DMS153 (cell line): ENCODE data around the gene PAM.
A peak's percentile ranks its signal among the peaks of the same experiment; 100 is the strongest.
"Not testable (repeated sequence)": the region's sequence is repeated elsewhere in the genome, so short reads cannot be mapped to it uniquely, and the experiment has no call there.

Experiments
- DNase-seq: peaks from one replicate; lab custom pipeline; 2025; lab: John Stamatoyannopoulos, UW

PAM gene

DNA sequence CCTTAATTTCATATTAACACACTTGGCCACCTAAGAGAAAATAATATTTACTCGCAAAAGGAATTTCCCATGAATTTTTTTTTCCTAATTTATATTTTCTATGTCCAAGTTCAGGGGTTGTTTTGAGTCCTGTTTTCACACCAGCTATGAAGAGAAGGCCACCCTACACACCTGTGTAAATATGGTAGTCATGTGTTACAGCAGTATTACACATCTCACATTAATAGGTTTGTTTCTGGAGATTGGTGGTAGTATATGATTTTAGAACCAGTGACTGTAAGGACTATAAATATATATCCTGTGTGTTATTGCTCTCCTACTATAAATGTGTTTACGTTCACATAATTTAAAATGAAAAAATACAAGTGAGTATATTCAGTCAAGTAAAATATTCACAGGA, 147.5 kb downstream of the PAM start:
- peak; percentile 13 for DNase-seq

DNA sequence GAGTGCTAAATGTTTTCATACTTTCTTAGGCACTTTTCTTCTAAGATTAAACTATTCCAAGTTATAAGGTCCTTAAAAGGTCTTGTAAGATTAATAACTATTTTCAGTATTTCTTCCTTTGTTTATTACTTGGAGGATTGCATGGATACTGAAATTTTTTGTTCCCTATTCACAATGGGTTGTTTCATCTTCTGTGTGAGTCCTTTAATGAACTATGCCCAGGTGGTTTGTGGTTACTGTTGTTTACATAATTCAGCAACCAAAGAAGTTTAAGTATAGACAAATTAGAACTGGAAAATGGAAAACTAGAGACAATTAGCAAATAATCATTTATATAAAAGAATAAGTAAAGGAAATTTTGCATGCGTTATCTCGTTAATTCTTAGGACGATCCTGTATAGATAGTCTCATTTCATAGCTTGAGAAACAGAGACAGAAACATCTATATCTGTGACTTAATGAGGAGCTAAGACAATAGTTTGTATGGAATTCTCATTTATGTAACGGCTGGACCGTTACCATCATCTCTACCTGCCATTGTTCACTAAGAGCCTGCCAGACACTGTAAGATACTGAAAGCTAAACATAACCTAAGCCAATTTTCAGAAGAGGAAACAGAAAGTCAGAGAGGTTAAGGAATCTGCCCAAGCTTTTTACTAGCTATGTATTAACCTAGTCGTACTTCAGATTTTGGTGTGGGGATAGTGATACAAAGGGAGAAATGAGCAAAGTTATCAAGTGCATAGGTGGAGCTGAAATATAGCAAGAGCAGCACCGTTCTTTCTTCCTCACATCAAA, 148.2 kb downstream of the PAM start:
- DNase-seq, result no peak

DNA sequence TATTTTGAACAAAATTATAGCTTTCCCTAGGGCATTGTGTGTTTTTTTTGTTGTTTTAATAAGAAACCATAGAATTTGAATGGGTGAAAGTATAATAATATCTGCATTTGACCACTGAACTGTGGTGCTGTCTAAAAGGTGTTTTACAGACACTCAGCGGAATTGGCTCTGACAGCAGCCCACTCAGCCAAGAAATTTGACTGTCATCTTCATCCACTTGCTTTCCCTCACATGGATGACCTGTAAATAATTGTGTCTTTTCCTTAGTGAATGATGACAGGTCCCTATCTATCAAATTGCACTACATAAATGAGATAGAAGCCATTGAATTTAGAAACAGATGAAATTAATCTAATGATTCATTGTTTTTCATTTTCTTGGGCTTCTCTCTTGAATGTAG, 150.0 kb downstream of the PAM start:
- DNase-seq, result no peak

DNA sequence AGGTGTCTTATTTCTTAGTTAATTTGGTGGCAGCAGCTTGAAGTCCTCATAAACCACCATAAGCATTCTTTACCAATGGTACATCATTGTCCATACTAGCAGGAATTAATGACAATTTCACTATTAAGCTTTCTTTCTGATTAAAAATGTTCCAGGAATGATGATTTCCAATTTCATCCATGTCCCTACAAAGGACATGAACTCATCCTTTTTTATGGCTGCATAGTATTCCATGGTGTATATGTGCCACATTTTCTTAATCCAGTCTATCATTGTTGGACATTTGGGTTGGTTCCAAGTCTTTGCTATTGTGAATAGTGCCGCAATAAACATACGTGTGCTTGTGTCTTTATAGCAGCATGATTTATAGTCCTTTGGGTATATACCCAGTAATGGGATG, 152.0 kb downstream of the PAM start:
- not testable (repeated sequence) for DNase-seq

DNA sequence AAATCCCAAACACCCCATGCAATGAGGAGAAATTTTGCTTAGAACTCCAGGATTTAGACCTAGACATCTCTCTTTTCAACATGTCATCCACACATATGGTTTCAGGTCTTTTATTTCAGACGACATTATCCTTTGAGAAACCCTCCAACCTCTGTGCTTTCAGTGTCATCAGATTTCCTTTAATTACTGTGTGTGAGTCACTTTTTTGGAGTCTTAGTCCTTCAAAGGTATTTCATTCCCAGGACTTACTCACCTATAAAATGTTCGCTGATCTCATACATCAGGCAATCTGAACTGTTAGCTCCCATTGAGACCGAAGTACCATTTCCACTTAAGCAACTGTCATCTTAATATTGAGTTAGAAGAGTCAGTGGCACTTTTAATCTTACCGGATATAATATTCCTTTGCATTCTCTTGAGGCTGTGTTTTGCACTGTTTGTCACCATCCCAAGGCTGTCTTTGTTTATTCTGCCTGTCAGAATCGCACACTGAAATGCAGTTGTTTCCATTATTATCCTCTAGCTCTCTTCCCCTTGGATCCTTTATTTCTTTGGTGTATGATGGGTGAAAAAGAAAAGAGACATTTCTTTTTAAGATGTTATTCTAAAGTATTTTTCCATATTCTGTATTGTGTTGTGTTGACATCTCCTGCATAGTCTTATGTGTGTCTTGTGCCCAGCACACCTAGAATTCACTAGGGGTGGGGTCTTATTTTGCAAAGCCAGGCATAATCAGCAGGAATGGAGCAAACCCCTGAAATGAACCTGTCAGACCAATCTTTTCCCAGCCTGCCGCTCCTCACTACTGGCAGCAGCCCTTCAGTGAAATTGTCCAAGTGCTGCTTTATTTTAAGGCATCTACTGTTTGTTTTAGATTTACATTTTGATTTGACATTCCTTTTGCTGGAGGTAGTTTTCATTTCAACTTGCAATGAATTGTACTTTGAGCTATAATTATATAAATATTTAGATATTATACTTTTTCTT, 155.4 kb downstream of the PAM start:
- no peak for DNase-seq

DNA sequence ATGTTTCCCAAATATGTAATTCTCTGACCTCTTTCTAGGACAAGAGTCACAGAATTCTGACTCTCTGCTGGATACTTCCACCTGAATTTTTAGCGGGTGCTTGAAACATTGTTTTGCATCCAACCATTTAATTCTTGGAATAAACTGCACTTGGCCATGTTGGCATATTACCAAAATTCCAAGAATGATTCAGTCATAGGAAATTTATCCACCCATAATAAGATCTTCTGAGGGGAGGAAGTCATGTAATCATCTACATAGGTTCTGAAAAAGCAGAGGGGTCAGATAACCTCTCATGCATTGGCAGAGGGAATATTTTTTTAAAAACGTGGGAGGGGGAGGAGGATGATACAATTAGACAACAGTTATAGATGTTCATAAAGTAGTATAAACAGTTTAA, 156.9 kb downstream of the PAM start:
- no peak for DNase-seq

DNA sequence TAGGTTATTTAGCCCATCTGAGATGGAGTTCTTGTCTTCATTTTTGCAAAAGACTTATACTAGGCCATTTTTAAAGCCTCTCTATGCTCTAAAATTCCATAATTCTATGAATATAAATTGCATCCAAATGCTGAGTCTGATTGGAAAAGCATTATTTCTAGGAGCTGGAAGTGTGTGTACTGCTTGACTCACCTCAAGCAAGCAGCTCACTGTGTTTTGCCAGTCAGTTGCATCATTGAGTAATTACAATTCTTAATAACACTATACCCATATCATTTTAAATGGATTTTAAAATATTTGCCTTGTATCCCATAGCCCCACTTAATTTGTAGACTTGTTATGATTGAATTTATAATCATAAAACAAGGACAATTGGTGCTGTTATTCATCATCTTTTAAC, 161.0 kb downstream of the PAM start:
- DNase-seq, result no peak

DNA sequence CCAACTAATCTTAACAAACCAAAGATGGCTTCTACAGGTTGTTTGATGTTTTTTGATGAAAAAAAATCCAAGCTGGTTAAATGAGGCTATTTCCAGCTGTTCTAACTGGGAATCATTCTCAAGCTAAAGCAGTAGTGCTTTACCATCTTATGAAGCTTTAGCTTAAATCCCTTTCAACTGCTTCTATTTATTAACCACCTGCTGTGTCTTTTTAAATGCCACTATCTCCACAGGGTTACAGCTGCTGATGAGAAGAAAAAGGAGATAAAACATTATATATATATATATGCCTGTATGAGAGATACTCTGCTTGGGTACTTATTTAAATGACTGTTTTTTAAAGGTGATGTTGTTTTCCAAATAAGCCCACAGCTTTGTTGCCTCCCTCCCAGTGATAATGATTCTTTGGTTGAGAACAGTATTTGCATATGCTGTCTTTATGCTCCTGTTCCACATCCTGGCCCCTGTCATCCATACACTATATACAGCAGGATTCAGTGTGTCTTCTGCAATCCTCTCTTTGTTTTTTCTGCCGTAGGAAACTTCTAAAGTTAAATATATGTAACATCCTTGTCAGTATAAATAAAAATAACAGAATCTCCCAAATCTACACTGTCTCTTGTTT, 164.0 kb downstream of the PAM start:
- no peak for DNase-seq

DNA sequence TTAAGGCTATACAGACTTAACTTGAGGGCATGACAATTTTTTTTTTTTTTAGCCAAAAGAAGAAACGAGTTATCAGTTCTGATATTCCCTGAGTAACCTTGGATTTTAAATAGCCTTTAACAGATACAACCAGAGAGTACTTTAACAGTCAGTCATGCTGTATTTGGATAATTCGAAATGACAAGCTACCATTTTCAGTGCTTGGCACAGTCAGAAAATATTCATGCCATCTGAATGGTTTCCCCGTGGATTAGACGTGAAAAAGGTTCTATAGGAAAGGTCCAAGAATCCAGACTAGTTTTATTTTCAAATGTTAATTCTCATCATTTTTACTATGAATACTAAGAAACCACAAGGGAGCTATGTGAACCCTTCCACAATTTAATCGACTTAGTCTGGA, 165.7 kb downstream of the PAM start:
- DNase-seq, result no peak

DNA sequence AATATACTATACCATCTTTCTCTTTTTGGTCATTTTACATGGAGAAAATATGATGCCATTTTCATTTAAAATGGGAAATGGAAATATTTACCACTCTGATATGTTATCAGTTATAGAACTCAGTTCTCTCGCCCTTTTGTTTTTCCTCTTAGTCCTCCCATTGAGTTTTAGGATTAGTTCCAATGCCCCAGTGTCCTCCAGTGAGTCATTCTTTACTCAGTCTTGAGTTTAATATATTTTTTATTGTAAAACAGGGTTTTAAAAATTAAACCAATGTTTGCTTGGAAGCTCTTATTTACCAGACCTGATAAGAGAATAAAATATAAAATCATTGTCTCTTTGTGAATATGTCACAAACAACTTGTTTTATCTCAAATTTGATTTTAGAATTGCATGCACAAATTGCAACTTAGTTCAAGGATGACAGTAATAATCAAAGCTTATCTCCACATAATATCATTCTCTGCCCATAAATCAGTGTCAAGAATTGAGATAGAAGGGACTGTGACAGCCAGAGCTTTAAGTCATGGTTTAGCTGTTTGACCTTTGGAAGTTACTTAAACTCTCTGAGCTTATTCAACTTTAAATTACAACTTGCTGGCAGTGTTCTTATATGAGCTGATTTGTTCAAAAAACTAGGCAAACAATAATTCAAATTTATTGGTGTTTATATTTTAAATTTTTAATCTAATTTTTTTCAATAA, 166.4 kb downstream of the PAM start:
- no peak for DNase-seq

DNA sequence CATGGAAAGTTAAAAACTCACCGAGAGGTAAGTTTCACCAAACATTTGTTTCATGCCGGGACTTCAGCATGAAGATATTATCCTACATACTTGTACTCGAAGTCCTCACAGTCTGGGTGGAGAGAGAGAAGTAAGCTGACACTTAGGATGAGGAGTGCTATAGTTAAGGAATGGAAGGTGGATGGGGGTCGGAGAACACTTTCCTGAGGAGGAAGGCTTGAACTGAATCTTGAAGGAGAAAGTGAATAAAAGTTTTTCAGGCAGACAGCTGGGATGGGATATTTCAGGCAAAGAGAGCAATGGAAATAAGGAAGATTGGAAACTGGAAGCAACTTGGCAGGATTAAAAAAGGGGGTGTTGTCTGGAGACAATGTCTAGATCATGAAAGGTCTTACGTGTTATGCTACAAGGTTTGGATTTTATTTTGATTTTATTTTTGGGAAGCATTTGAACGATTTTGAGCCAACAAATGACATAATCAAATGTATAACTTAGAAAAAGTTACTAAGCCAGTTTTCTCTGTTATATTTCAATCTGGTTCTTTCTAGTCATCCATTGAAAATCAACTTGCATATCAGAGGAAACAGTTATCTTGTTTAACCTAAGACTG, 167.1 kb downstream of the PAM start:
- no peak for DNase-seq

DNA sequence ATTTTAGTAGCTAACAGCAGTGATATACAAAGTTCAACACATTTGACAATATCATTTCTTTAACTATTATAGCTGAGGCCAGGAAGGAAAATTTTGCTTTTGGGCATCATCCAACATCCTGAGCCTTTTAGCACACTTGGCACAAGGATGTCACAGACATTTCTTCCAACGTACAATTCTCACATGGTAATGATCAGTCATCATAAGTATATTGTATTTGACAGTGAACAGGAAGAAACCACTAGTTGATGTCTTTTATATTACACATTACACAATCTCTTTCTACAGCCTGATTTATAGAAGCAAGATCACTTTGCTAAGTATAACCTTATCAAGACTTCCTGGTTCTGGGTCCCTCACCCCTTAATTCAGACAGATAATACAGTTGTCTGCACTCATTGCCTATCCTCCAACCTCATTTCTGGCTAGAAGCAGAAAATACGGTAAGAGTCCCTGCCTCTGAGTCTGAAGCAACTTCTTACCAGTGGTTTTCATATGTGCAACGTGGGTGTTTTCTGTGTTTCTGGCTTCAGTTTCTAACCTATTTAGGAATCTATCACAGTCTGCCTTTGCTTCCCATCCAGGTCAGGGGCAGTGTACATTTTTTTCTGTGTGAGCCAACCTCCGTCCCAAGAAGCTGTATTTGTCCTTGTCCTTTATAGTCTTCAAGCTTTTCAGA, 167.8 kb downstream of the PAM start:
- DNase-seq, result no peak

DNA sequence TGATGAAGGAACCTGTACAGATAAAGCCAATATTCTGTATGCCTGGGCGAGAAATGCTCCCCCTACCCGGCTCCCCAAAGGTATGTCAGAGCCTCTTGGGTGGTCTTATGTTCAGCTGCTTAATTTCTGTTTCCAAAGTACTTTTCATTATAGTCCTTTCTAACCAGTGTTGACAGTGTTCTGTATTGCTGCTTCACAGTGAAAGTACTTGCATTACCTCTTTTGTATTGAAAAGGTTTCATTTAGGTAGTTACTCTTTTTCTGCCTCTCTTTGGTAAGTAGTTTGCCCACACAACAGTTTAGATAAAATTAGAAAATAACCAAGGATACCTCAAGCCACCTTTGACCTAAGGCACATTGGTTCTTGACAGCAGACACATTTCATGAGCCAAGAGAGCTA, 169.9 kb downstream of the PAM start:
- DNase-seq, result no peak

DNA sequence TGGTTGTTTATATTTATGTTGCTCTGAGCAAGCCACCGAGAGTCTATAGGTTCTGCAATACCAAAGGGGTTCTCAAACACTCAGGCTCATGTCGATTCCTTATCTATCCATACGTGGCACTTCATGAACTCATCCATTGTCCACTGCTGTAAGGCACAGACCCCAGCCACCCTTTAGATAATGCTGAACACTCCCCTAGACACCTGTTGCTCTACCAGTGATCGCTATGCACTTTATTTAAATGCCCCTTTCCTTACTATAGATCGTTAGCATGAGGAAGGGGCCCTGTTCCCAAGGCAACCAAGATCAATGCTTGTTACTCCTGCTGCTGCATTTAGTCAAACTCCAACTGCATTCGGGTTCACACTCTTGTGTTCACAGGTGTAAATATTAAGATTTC, 171.9 kb downstream of the PAM start:
- no peak for DNase-seq

DNA sequence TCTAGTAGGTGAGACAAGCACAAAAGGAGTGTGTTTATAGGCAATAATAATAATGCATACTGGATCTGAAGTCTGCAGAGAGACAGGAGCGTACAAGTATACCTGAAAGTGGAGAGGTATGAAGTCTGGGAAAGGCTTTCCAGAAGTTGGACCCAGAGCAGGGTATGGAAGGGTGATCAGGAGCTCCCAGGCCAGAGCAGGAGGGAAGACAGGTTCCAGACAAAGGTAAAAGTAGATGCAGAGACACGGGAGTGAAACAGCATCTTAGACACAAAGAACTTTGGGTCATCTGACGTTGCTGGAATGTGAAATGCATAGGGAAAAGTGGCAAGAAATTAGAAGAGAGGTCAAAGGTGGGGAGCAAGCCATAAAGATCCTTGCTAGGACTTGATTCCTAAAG, 175.1 kb downstream of the PAM start:
- DNase-seq, result no peak

DNA sequence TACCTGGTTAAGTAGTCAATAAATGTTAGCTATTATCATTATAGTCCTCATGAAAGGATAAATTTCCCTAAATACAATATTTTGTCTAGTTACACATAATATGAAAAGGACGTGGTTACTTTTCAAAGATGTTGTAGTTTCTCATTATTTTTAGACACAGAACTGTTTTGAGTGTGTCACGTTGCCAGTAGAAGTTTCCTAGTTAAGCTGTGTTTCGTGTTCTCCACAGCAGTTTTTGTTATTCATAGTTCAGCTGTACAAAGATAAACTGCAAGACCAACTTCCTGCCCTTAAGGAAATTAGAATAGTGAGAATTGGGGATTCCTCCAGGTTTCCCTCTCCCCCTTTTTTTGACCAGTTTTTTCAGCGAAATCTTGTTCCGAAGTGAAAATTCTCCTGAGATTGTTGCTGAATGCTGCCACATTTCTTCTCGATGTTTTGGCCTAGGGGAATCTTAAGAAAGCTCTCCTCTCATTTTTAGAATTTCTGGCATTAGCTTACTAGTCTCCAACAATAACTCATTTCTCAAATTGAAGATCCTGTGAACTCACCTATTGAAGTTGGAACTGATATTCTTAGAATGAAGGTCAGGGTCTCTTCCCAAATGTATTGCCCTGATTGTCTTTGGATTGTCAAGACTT, 176.1 kb downstream of the PAM start:
- no peak for DNase-seq

DNA sequence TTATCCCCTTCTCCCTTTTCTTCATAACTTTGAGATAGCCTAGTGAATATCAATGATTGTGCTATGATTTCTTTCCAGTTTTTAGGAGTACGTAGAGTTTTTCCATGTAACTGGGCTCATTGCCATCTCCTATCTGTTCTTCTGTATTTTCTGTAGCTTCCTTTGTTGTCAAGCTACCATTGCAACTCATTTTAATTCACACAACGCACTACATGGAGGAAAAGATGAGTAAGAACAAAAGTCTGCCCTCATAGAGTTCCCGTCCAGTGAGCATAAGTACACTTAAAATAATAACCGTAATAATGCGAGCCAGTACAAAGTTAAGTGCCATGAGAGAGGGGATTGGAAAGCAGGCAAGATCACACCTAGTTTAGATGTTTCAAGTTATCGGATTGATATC, 177.7 kb downstream of the PAM start:
- DNase-seq, result no peak

DNA sequence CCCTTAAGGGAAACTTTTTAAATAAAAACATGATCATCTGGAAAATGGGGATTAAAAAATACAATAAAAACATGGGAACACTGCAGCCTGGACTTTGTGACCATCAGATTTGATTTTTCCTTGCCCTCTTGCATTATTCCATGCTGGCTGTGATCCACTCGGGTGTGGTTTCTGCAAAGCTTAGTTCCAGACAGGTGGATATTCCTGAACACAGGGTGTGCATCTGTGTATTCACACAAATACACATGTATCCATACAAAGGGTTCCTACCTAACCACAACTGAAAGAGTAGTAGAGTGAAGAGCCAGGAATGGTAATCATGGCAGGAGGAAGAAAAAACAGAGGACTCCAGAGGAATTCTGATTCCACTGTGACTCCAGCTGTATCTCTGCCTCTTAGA, 178.2 kb downstream of the PAM start:
- DNase-seq, result no peak

DNA sequence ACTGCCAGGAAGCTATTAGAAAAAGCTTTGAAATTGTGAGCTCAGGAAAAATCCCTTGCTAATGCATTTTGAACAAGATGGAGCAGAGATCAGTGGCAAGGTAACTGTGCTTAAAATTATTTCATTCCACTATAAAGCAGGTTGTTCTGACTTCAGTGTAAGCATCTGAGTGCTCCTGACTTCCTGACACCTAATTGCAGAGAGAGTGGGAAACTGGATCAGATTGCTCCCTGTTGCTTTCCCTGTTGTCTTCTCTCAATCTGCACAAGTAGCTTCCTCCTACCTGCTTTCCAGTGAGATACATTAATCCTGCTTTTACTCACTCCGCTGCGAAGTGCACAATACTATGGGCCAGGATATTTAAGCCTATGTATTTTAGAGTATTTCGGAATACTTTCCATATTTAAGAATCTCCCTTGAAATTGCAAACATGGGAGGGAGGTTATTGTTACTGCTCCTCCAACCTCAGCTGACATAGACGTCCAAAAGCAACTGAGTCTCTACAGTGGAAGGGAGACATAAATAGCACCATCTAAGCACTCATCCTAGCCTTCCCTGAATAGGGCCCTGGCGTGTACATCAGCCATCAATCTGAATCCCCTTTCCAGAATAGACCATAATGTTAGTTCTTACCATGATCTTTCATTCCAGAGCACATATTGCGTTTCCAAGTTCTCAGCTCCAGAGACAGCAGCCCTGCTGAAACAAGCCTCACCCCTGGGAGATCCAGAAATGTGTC, 178.8 kb downstream of the PAM start:
- DNase-seq, result no peak

DNA sequence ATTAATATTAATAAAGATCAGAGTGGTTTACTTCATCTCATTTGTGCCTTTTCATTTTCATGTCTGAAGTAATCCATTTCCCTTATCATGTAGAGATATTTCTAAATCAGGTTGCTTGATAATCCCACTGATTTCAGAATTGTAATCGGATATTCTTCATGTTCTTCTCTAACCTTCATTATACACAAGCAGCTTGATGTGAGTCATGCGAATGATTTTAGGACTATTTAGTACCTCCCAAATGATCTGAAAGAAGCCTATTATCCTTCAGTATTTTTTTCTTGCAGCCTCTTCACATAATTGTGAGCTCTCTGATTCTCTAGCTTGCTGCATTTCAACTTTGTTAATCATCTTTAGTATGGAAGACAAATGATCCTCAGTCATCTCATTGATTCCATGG, 182.8 kb downstream of the PAM start:
- DNase-seq, result no peak
